T-helper 2 cell treated with Interferon-gamma antibody and Interleukin-4, amounts not matched to agents 100 ng/mL and 5 ng/mL, for 36 hours (primary cell): ENCODE data around the gene THG1L. TPM values are rescaled to one million over a fixed set of nuclear protein-coding genes. Genes with fewer than 3 reads are reported as not detected.

Source experiments
- intact Hi-C: fragments of 100-400 bp; cut with micrococcal nuclease; formaldehyde crosslinking; loops from one replicate; pipeline ENCODE4 v1.15.1; 2023
- total RNA-seq: library from RNA; stranded (reverse); gene quantifications from 2 replicates; pipeline ENCODE4 v1.2.3, GENCODE V29; 2022

THG1L gene
- total RNA-seq, 1 donor from 2014 or later = 17.0 TPM

GRCh38 chr5:157750320-157750719 is 19.1 kb downstream of the THG1L start:
- intact Hi-C loops = no loop called here

GRCh38 chr5:157756122-157756521 is 24.9 kb downstream of the THG1L start:
- intact Hi-C loops = no loop called here

GRCh38 chr5:157758706-157759105 is 27.5 kb downstream of the THG1L start:
- intact Hi-C loops = no loop called here

GRCh38 chr5:157761690-157762621 is 30.7 kb downstream of the THG1L start:
- intact Hi-C loops = loop anchor here (1.0 kb wide), 2 partner anchors 187 to 233 kb away; no protein-coding TSS in a partner anchor

GRCh38 chr5:157764531-157764930 is 33.3 kb downstream of the THG1L start:
- intact Hi-C loops = no loop called here

GRCh38 chr5:157766442-157766841 is 35.2 kb downstream of the THG1L start:
- intact Hi-C loops = no loop called here

GRCh38 chr5:157766902-157767301 is 35.7 kb downstream of the THG1L start:
- intact Hi-C loops = no loop called here

GRCh38 chr5:157767689-157768088 is 36.5 kb downstream of the THG1L start:
- intact Hi-C loops = no loop called here

- intact Hi-C loops = no loop called here
Observed at GRCh38 chr5:157770665-157771064, 39.4 kb downstream of the THG1L start.

GRCh38 chr5:157772127-157772526 is 40.9 kb downstream of the THG1L start:
- intact Hi-C loops = no loop called here

GRCh38 chr5:157778121-157778805 is 47.0 kb downstream of the THG1L start:
- intact Hi-C loops = no loop called here

GRCh38 chr5:157779221-157779620 is 48.0 kb downstream of the THG1L start:
- intact Hi-C loops = no loop called here

- intact Hi-C loops = no loop called here
Observed at GRCh38 chr5:157785801-157786200, 54.6 kb downstream of the THG1L start.

Other genes with a start within 250 kb of the THG1L start
- 313 and 314 TPM in 2 replicates for gene ADAM19, start 155.6 kb upstream of the THG1L start, total RNA-seq
- 0.11 and 0.16 TPM in 2 replicates for gene SOX30, start 79.0 kb upstream of the THG1L start, total RNA-seq
- gene C5orf52, start 59.9 kb upstream of the THG1L start, total RNA-seq = not detected in 2 replicates
- 6.1 and 7.0 TPM in 2 replicates for gene LSM11, start 12.3 kb downstream of the THG1L start, total RNA-seq
- 109 TPM in 2 replicates for gene CLINT1, start 127.7 kb downstream of the THG1L start, total RNA-seq